Sigmoid colon (tissue), 7 donors: Measurements from ENCODE around the gene PCSK7. TPM values are rescaled to one million over a fixed set of nuclear protein-coding genes. Genes with fewer than 3 reads are reported as not detected.

Experiments
- DNase-seq: peaks from one replicate; pipeline ENCODE4 v3.0.0-alpha.2; 2019
- H3K27ac ChIP-seq, 4 donors: fragments of 200-600 bp; sonication (generic); one replicate each; pipeline ENCODE4 v1.5.1; 2016 to 2019; ENCODE audit warnings: mild to moderate bottlenecking in 1 of 4
- H3K27me3 ChIP-seq, 3 donors: fragments of 200-600 bp; sonication (generic); one replicate each; pipeline ENCODE4 v1.5.1; 2019; ENCODE audit warnings: mild to moderate bottlenecking in 1 of 3
- H3K36me3 ChIP-seq, 4 donors: fragments of 200-600 bp; sonication (generic); one replicate each; pipeline ENCODE4 v1.5.1; 2016 to 2019
- H3K4me1 ChIP-seq, 4 donors: fragments of 200-600 bp; sonication (generic); one replicate each; pipeline ENCODE4 v1.5.1; 2017 to 2019
- H3K4me3 ChIP-seq, 4 donors: fragments of 200-600 bp; sonication (generic); one replicate each; pipeline ENCODE4 v1.5.1; 2017 to 2019; ENCODE audit warnings: mild to moderate bottlenecking in 2 of 4, moderate library complexity in 1 of 4
- H3K9me3 ChIP-seq, 4 donors: fragments of 200-600 bp in 3 of 4; sonication (generic) in 3 of 4; one replicate each; pipeline versions ENCODE4 v1.5.1 to v1.6.1; 2013 to 2019
- CTCF ChIP-seq, 4 experiments: fragments of 450-650 bp in 3 of 4; fragments of 200-600 bp in 1 of 4; IDR thresholded peaks; one replicate each; pipeline ENCODE4 v1.5.1; 2016 to 2019; ENCODE audit warnings: antibody characterized with exemption in 4 of 4, mild to moderate bottlenecking in 3 of 4, moderate library complexity in 2 of 4
- EP300 ChIP-seq, 4 donors: sonication (generic); formaldehyde crosslinking; IDR thresholded peaks; one replicate each; pipeline ENCODE4 v1.6.1; 2017; ENCODE audit warnings: antibody characterized with exemption in 4 of 4
- POLR2A ChIP-seq, 2 donors: fragments of 450-650 bp; IDR thresholded peaks; one replicate each; pipeline ENCODE4 v1.6.1; 2016; ENCODE audit warnings: antibody characterized with exemption in 2 of 2, mild to moderate bottlenecking in 2 of 2, moderate library complexity in 2 of 2
- POLR2AphosphoS5 ChIP-seq, 4 donors: sonication (generic); formaldehyde crosslinking; IDR thresholded peaks; one replicate each; pipeline ENCODE4 v1.6.1; 2017; ENCODE audit warnings: antibody characterized with exemption in 4 of 4
- WGBS, 2 donors: extraction: QIAGEN DNeasy Blood & Tissue Kit; methylation state at CpG; one replicate each; pipeline ENCODE4 v1.1.7; 2013; 5-methylcytosine and 5-hydroxymethylcytosine counted together
- intact Hi-C: fragments of 100-400 bp; cut with DNase I; formaldehyde crosslinking; loops from one replicate; pipeline ENCODE4 v1.15.1; 2023
- polyA plus RNA-seq, 3 donors: library from polyadenylated mRNA; stranded (reverse); fragments of 200-250 nt; gene quantifications; one replicate each; pipeline ENCODE4 v1.2.3, GENCODE V29; 2013
- total RNA-seq, 4 donors: library from RNA; depleted of rRNA; stranded (reverse); fragments of >200 nt; gene quantifications; one replicate each; pipeline ENCODE4 v1.1.0, GENCODE V29; 2016
- donor health status: healthy with polysubstance abuse.
- donor health status: Bipolar disorder and iron deficiency.
- donor health status: healthy.

PCSK7 gene
- total and polyA plus RNA-seq, 7 donors, result 18.0 to 116 (median 29.8) TPM

- DNase-seq, result peak; percentile 35
- H3K9me3 ChIP-seq, result no peaks in the 10 kb centered on the region
- H3K4me1 ChIP-seq, result peaks cover 0 to 94% (median 93%) of the 10 kb centered on the region in 4 donors
- H3K27ac ChIP-seq, result peak overlapping the region; percentile 89 to 95 (median 91)
- 37 to 80% methylated on average over 4 of the region's 4 CpGs for WGBS, 2 donors
- intact Hi-C loops, result no loop called here
- H3K36me3 ChIP-seq, result peaks cover 0 to 24% (median 6%) of the 10 kb centered on the region in 4 donors
- no peak overlapping the region for H3K4me3 ChIP-seq
- TF ChIP-seq POLR2AphosphoS5 (IDR thresholded peaks at IDR 0.05), result no peak
- no peak for TF ChIP-seq POLR2A (IDR thresholded peaks at IDR 0.05)
- TF ChIP-seq EP300 (IDR thresholded peaks at IDR 0.05), result no peak
- no peak for TF ChIP-seq CTCF (IDR thresholded peaks at IDR 0.05)
- H3K27me3 ChIP-seq, result no peaks in the 10 kb centered on the region
These were observed 11.9 kb downstream of the PCSK7 start for GRCh38 chr11:117219995-117220394.

DNA sequence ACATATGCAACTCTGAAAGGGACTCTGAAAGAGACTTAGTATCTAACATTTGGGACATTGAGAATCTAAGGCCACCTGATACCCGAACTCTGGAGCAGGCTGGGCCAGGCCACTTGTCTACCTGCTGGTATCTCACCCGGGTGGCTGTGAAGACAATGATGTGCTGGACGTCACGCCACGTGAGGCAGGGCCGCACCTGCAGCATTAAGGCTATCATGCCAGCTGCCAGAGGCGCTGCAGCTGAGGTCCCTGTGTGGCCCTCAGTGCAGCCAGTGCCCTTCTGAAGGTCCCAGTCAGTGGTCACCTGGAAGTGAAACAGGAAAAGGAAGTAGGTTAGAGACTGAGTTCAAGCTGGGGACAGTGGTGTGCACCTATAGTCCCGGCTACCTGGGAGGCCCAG, 12.4 kb downstream of the PCSK7 start:
- Histone ChIP-seq H3K9me3 (no peaks in the 10 kb centered on the region), H3K4me1 (peaks cover 0 to 89% (median 87%) of the 10 kb centered on the region in 4 donors), H3K27ac (peak overlapping the region; percentile 89 to 95 (median 91)), H3K36me3 (peaks cover 0 to 29% (median 9%) of the 10 kb centered on the region in 4 donors), H3K4me3 (no peak overlapping the region), H3K27me3 (no peaks in the 10 kb centered on the region)
- WGBS, 2 donors, result 74 to 87% methylated on average over 8 of the region's 8 CpGs
- intact Hi-C loops, result no loop called here
- DNase-seq, result peak; percentile 64
- no peak for TF ChIP-seq CTCF (IDR thresholded peaks at IDR 0.05)
- TF ChIP-seq POLR2AphosphoS5 (IDR thresholded peaks at IDR 0.05), result no peak
- TF ChIP-seq POLR2A (IDR thresholded peaks at IDR 0.05), result no peak
- TF ChIP-seq EP300 (IDR thresholded peaks at IDR 0.05), result no peak

- 93% methylated on average over 9 of the region's 9 CpGs for WGBS, 2 donors
- Histone ChIP-seq H3K27me3 (no peaks in the 10 kb centered on the region), H3K9me3 (no peaks in the 10 kb centered on the region), H3K4me3 (no peak overlapping the region), H3K36me3 (peaks cover 0 to 29% (median 11%) of the 10 kb centered on the region in 4 donors), H3K4me1 (peaks cover 0 to 84% (median 83%) of the 10 kb centered on the region in 4 donors), H3K27ac (peak overlapping the region; percentile 89 to 95 (median 91))
- peak in 3 of 4 donors; percentile 10 to 43 (median 29) for TF ChIP-seq POLR2AphosphoS5 (IDR thresholded peaks at IDR 0.05)
- TF ChIP-seq CTCF (IDR thresholded peaks at IDR 0.05), result no peak
- intact Hi-C loops, result no loop called here
- peak; percentile 63 for DNase-seq
These were observed 12.9 kb downstream of the PCSK7 start for GRCh38 chr11:117219001-117219400.

- no peaks in the 10 kb centered on the region for H3K9me3 ChIP-seq
- peaks cover 0 to 31% (median 11%) of the 10 kb centered on the region in 4 donors for H3K36me3 ChIP-seq
- no peaks in the 10 kb centered on the region for H3K27me3 ChIP-seq
- peak; percentile 85 for DNase-seq
- peaks cover 0 to 77% (median 77%) of the 10 kb centered on the region in 4 donors for H3K4me1 ChIP-seq
- H3K27ac ChIP-seq, result peak overlapping the region; percentile 89 to 95 (median 91)
- TF ChIP-seq CTCF (IDR thresholded peaks at IDR 0.05) (no peak), EP300 (IDR thresholded peaks at IDR 0.05) (peak in 1 of 4 donors; percentile 30), POLR2AphosphoS5 (IDR thresholded peaks at IDR 0.05) (peak; percentile 42 to 59 (median 52))
- peak overlapping the region in 3 of 4 donors; percentile 3 to 27 (median 18) for H3K4me3 ChIP-seq
- intact Hi-C loops, result no loop called here
- WGBS, 2 donors, result 67 to 78% methylated on average over 15 of the region's 15 CpGs
These were observed 13.5 kb downstream of the PCSK7 start for GRCh38 chr11:117218133-117218915.
